Left lobe of liver (tissue), 2 donors: ENCODE measurements around the gene BUD31. TPM values are rescaled to one million over a fixed set of nuclear protein-coding genes. Genes with fewer than 3 reads are reported as not detected.

Source experiments
- ATAC-seq: fragments of 200-7000 bp; cut with Tn5 transposase; one replicate; pipeline ENCODE4 v1.9.1; 2020; ENCODE audit warnings: mild to moderate bottlenecking, moderate library complexity
- DNase-seq: peaks from one replicate; pipeline ENCODE4 v3.0.0-alpha.2; 2020; ENCODE audit warnings: low spot score
- total RNA-seq: library from RNA; stranded (reverse); gene quantifications from one replicate; pipeline ENCODE4 v1.2.1, GENCODE V29; 2021
- donor health status: DM: no; HTN: no; CAD: no; lungs with moderate emphysema.
- donor health status: DM: no; HTN: yes; CAD: no.

BUD31 gene
- total RNA-seq, 1 donor from 2014 or later = 25.8 TPM

GRCh38 chr7:99460651-99461050 is 51.9 kb downstream of the BUD31 start:
- ATAC-seq = no peak
- no peak for DNase-seq

DNA sequence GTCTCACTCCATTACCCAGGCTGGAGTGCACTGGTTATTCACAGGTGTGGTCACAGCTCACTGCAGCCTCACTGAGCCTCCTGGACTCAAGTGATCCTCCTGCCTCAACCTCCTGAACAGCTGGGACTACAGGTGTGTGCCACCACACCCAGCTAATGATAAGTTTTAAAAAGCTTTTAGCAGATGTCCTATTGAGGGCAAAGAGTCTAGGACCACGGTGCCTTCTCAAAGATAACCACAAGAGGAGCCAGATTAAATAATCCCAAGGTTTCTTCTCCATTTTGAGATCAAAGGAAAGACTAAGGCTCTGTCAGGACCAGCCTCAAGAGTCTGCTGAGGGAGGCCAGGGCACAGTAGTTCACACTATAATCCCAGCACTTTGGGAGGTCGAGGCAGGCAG is 52.5 kb downstream of the BUD31 start:
- ATAC-seq = no peak
- no peak for DNase-seq

DNA sequence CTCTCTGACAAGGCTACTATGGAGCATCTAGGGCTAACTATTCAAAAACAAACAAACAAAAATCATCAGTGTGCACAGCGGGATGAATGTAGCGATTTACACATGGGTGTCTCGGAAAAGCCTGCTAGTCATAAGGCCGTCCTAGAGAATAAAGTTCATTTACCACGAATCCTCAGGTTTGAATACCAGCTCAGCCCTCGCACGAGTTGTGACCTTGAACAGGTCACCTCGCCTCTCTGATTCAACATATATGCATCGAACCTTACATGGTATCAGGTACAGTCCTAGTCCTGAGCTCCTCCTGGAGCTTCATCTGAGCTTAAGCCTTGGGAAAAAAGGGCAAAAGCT is 56.6 kb downstream of the BUD31 start:
- ATAC-seq (peak; percentile 12), DNase-seq (no peak)

GRCh38 chr7:99468336-99468918 is 59.7 kb downstream of the BUD31 start:
- no peak for ATAC-seq
- DNase-seq = no peak

Other genes with a start within 250 kb of the BUD31 start
- gene KPNA7, start 200.9 kb upstream of the BUD31 start, total RNA-seq = 0.40 TPM
- not detected for gene MYH16, start 136.1 kb upstream of the BUD31 start, total RNA-seq
- 64.2 TPM for gene ARPC1A, start 83.1 kb upstream of the BUD31 start, total RNA-seq
- gene ARPC1B, start 34.2 kb upstream of the BUD31 start, total RNA-seq = 37.4 TPM
- gene PDAP1, start 372 bp upstream of the BUD31 start, total RNA-seq = 32.7 TPM
- gene PTCD1, start 29.8 kb downstream of the BUD31 start, total RNA-seq = 2.3 TPM
- 14.4 TPM for gene CPSF4, start 30.0 kb downstream of the BUD31 start, total RNA-seq
- gene ATP5MF, start 57.2 kb downstream of the BUD31 start, total RNA-seq = 130 TPM
- gene ZNF789, start 63.9 kb downstream of the BUD31 start, total RNA-seq = 5.2 TPM
- gene ZNF394, start 91.3 kb downstream of the BUD31 start, total RNA-seq = 8.6 TPM
- 3.0 TPM for gene ZKSCAN5, start 95.7 kb downstream of the BUD31 start, total RNA-seq
- 2.2 TPM for gene FAM200A, start 143.1 kb downstream of the BUD31 start, total RNA-seq
- gene ZNF655, start 149.7 kb downstream of the BUD31 start, total RNA-seq = 24.0 TPM
- gene TMEM225B, start 189.3 kb downstream of the BUD31 start, total RNA-seq = 0.18 TPM
- gene ZSCAN25, start 208.0 kb downstream of the BUD31 start, total RNA-seq = 5.5 TPM